Keratinocyte (primary cell): ENCODE measurements around the gene ANKRD9.

Source experiments
- EZH2 ChIP-seq: IDR thresholded peaks from one replicate; pipeline ENCODE4 v1.6.1; 2012; ENCODE audit warnings: inconsistent platforms, mild to moderate bottlenecking, low read length, moderate library complexity
- TF ChIP-seq, protein P1 (sequence below), 3 experiments: IDR thresholded peaks in 1 of 3; conservative IDR thresholded peaks in 1 of 3; optimal IDR thresholded peaks in 1 of 3; 2 replicates in 2 of 3; 3 replicates in 1 of 3; pipeline versions ENCODE3 to v1.5.1; 2011; ENCODE audit warnings: low read length in 3 of 3, mild to moderate bottlenecking in 3 of 3, moderate library complexity in 2 of 3, control low read depth in 1 of 3, inconsistent platforms in 1 of 3; ENCODE audit not compliant: insufficient read depth in 2 of 3; ENCODE audit errors: extremely low read depth in 1 of 3

DNA sequence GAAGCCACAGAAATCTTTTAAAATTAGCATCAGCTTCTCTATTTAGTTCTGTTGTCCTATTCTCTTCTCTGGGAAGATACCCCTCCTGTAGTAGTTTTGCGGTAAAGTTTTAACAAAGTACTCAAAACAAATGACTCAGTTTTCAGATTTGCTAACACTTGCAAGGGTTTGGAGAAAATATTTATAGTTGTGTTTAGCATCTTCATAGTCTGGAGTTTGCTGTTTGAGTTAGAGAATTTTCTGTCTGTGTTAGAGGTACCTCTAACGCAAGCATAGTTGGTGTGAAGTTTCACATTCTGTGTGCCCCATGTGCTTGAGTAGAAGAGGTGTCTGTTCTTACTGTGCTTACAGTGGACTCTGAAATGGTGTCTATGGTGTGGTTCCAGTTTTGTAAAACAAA, 36.0 kb downstream of the ANKRD9 start:
- TF ChIP-seq, protein P1, sequence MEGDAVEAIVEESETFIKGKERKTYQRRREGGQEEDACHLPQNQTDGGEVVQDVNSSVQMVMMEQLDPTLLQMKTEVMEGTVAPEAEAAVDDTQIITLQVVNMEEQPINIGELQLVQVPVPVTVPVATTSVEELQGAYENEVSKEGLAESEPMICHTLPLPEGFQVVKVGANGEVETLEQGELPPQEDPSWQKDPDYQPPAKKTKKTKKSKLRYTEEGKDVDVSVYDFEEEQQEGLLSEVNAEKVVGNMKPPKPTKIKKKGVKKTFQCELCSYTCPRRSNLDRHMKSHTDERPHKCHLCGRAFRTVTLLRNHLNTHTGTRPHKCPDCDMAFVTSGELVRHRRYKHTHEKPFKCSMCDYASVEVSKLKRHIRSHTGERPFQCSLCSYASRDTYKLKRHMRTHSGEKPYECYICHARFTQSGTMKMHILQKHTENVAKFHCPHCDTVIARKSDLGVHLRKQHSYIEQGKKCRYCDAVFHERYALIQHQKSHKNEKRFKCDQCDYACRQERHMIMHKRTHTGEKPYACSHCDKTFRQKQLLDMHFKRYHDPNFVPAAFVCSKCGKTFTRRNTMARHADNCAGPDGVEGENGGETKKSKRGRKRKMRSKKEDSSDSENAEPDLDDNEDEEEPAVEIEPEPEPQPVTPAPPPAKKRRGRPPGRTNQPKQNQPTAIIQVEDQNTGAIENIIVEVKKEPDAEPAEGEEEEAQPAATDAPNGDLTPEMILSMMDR (optimal IDR thresholded peaks at IDR 0.05 in 1 of 3, IDR thresholded peaks at IDR 0.05 in 1 of 3, conservative IDR thresholded peaks at IDR 0.05 in 1 of 3; ENCODE audit: extremely low read depth in 1 of 3, insufficient read depth in 2 of 3, low read length in 3 of 3) = no peak
- no peak for TF ChIP-seq EZH2
